Mucosa of rectum (tissue), 2 donors: ENCODE data around the gene MACROD2.

Experiments used
- H3K27ac ChIP-seq, 2 donors: one replicate each; pipeline ENCODE4 v1.7.0; 2013; ENCODE audit warnings: inconsistent platforms in 2 of 2, low read depth in 2 of 2, low read length in 2 of 2
- H3K27me3 ChIP-seq, 2 donors: one replicate each; pipeline ENCODE4 v1.7.0; 2013; ENCODE audit warnings: low read length in 2 of 2; ENCODE audit not compliant: control insufficient read depth in 2 of 2, insufficient read depth in 2 of 2
- H3K36me3 ChIP-seq, 2 donors: one replicate each; pipeline ENCODE4 v1.7.0; 2013; ENCODE audit warnings: low read length in 2 of 2; ENCODE audit not compliant: control insufficient read depth in 2 of 2, insufficient read depth in 2 of 2
- H3K4me1 ChIP-seq, 2 donors: one replicate each; pipeline ENCODE4 v1.7.0; 2013; ENCODE audit warnings: low read length in 2 of 2, mild to moderate bottlenecking in 1 of 2; ENCODE audit not compliant: control insufficient read depth in 2 of 2, insufficient read depth in 2 of 2
- H3K4me3 ChIP-seq, 2 donors: one replicate each; pipeline ENCODE4 v1.7.0; 2013; ENCODE audit warnings: low read length in 2 of 2
- H3K9ac ChIP-seq, 2 donors: one replicate each; pipeline ENCODE4 v1.7.0; 2013; ENCODE audit warnings: low read length in 2 of 2, low read depth in 1 of 2, mild to moderate bottlenecking in 1 of 2
- H3K9me3 ChIP-seq, 2 donors: one replicate each; pipeline ENCODE4 v1.7.0; 2013; ENCODE audit warnings: low read length in 2 of 2; ENCODE audit not compliant: control insufficient read depth in 2 of 2
- donor health status: healthy.
- donor health status: Normal muscosa, but diverticular disease.

The MACROD2 gene

DNA sequence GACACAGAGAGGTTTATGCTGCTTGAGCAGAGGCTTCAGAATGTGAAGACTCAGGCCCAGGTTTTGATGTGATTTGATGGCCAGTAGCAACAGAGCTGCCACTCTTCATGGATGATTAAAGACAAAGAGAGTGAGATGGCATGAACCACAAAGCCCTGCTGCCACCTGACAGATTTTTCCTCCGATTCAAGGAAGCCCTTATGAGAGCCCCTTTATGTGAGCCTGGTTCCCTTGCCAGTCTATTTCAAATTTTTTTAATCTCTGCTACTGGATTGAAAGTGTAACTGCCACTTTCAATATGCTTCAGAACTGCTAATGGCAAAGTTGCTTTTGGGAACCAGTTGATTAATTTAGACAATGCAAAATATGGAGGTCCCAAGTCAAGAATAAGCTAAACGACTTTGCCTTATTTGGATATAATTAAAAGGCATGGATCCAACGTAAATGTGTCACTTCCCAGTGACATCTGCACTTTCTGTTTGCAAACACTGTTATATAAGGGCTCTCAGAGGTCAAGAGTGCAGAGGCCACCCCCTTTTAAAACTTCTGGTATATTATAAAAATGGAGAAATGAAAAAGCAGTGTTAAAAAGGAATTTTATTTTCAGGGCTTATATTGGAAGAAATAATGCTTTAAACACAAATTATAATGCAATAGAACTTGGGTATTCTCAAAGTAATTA, 581.0 kb downstream of the MACROD2 start:
- H3K27ac ChIP-seq = no peak overlapping the region
- H3K36me3 ChIP-seq = no peaks in the 10 kb centered on the region

DNA sequence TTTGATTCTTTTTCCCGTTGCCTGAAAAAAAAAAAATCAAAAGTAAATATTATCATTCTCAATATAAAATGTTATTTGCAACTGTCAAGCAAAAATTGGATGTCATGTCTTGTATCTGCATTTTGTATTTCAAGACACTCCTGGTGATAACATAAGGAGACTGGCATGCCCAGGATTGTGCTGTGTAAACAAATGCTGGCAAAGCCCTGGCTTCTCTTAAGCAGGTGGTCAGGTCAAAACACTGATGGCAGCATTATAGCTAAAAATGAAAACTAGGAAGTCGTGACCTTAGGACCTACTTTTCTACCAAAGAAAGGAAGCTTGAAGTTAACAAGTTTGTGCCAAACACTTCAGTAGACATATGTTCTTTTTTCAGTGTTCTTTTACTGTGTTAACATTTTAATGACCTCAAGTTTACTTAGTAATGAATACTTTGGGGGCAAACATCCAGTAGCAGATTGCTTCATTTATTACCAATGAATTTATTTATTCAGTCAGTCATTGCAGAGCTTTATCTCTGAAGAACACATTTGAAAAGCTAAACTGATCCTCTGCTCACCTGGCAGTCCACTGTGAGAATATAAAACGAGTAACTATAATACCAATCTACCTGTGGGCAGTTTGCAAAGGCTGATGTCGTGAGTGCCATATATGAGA, 585.2 kb downstream of the MACROD2 start:
- H3K27me3 ChIP-seq = no peaks in the 10 kb centered on the region

More for the DNA sequence above, 581.0 kb downstream of the MACROD2 start:
- no peaks in the 10 kb centered on the region for H3K4me1 ChIP-seq
- no peaks in the 10 kb centered on the region for H3K9me3 ChIP-seq
- H3K4me3 ChIP-seq = no peak overlapping the region
- H3K27me3 ChIP-seq = no peaks in the 10 kb centered on the region
- no peak overlapping the region for H3K9ac ChIP-seq

DNA sequence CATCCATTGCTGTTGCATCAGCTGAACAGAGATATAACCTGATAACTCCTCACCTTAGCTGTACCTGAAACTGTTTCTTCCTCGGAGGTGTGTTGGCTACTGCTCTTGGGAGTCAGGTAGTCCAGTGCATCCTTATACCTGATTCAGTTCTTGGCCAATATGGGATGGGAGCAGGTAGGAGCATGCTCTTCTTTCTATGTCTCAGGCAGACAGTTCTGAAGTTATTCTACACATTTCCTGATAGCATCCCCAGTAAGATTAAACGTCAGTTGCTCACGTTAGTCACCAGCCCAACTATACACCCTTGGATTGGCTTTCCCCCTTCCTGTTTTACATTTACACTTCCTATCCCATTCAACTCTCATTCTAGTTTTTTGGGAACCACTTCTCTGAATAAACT, 586.4 kb downstream of the MACROD2 start:
- Histone ChIP-seq H3K27ac (no peak overlapping the region), H3K9ac (no peak overlapping the region), H3K27me3 (no peaks in the 10 kb centered on the region), H3K9me3 (no peaks in the 10 kb centered on the region), H3K4me3 (no peak overlapping the region), H3K4me1 (no peaks in the 10 kb centered on the region), H3K36me3 (no peaks in the 10 kb centered on the region)

More for the DNA sequence above, 585.2 kb downstream of the MACROD2 start:
- H3K9ac ChIP-seq = no peak overlapping the region
- H3K4me1 ChIP-seq = no peaks in the 10 kb centered on the region
- H3K9me3 ChIP-seq = no peaks in the 10 kb centered on the region
- H3K4me3 ChIP-seq = no peak overlapping the region
- H3K36me3 ChIP-seq = no peaks in the 10 kb centered on the region
- H3K27ac ChIP-seq = no peak overlapping the region

DNA sequence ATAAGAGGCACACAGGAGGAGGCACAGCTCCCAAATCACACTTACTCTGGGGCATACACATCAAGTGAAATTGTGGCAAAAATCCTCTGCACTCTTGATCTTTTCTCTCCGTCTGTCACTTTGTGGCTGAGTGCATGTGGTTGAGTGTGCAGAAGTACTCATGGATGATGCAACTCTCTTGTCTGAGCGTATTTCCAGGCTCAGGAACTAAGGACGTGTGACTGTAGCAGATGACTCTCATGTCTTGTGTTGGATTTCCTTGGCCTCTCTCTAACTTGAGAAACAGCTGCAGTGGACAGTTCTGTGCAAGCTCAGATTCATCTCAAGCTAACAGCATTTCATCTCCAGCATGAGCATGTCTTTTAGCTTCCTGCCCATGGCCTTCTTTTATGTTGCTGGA, 587.5 kb downstream of the MACROD2 start:
- no peak overlapping the region for H3K9ac ChIP-seq
- H3K36me3 ChIP-seq = no peaks in the 10 kb centered on the region
- no peaks in the 10 kb centered on the region for H3K27me3 ChIP-seq
- H3K4me3 ChIP-seq = no peak overlapping the region
- no peaks in the 10 kb centered on the region for H3K9me3 ChIP-seq
- H3K27ac ChIP-seq = no peak overlapping the region
- no peaks in the 10 kb centered on the region for H3K4me1 ChIP-seq

DNA sequence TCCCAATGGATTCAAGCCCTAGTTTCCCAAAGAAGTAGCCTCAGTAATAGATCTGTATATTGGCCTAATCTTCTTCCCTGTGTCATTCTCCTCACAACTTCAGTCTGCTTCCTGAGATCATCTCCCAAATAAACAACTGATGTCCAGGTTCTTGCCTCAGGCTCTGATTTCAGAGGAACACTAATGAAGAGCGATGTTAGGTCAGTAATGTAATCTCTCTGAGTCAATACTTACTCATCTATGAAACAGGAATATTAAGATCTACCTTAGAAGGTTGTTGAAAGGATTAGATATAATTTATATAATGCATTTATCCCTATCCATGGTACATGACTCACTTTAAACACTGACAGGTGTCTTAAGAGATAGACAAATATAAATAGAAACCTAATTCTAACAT, 588.1 kb downstream of the MACROD2 start:
- Histone ChIP-seq H3K36me3 (no peaks in the 10 kb centered on the region), H3K27me3 (no peaks in the 10 kb centered on the region), H3K27ac (no peak overlapping the region), H3K9me3 (no peaks in the 10 kb centered on the region), H3K9ac (no peak overlapping the region), H3K4me3 (no peak overlapping the region), H3K4me1 (no peaks in the 10 kb centered on the region)

DNA sequence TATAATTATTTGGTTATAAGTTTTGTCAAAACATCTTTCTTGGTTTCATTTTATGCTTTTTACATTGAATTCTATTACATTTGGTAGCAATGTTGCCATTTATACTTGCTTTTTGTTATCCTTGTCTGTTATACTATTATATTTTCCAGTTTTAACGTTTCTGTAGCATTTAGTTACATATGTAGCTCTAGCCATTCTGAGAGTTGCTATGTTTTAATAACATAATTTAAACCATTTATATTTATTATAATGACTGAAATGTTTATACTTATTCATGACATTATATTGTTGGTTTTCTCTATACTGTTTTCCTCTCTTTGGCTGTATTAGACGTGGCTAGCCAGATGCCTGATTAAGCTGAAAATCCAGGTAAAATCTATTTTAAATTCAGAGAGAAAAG, 594.1 kb downstream of the MACROD2 start:
- no peaks in the 10 kb centered on the region for H3K36me3 ChIP-seq
- H3K9me3 ChIP-seq = no peaks in the 10 kb centered on the region
- no peaks in the 10 kb centered on the region for H3K27me3 ChIP-seq
- H3K9ac ChIP-seq = no peak overlapping the region
- H3K4me3 ChIP-seq = no peak overlapping the region
- H3K4me1 ChIP-seq = no peaks in the 10 kb centered on the region
- H3K27ac ChIP-seq = no peak overlapping the region

DNA sequence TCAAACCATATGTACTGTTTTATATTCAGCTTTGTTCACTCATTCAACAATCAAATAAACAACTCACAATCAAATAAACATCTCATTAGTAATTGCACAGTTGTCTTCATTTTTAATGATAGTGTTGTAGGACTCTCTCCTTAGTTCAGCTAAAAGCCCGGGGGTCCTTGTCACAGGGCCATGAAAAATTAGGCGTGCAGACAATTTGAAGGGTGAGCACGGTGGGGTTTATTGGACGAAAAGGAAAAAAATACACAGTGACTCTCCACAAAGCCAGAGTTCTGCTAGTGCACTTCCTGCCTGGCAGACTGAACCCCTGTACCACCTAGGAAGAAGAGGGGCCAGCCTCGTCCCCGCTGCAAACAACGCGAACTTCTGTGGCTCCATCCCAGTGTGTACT, 599.7 kb downstream of the MACROD2 start:
- H3K36me3 ChIP-seq = no peaks in the 10 kb centered on the region
- no peaks in the 10 kb centered on the region for H3K27me3 ChIP-seq
- no peaks in the 10 kb centered on the region for H3K4me1 ChIP-seq

DNA sequence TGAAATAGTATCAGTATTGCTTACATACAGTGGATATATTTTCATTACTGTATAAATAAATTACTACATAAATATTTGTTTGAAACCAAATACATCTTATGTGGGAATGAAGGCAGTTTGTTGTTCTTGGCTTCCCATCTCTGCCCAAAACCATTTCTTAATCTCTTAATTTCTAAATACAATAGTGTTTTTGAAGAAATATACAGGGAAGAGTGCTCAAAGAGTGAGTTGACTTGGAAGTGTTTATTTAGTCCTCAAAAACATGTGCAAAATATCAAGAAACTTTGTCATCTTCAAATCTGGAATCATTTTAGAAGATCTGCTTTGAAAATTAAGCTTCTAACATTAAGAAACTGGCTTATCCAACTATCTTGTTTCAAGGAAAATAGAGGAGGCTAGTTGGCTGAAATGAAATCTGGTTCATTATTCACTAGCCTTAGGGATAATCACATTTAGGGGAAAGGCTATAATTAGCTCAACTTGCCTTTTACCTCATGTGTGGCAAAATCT, 601.9 kb downstream of the MACROD2 start:
- Histone ChIP-seq H3K9me3 (no peaks in the 10 kb centered on the region), H3K36me3 (no peaks in the 10 kb centered on the region), H3K27me3 (no peaks in the 10 kb centered on the region), H3K4me3 (no peak overlapping the region), H3K4me1 (no peaks in the 10 kb centered on the region), H3K27ac (no peak overlapping the region), H3K9ac (no peak overlapping the region)

More for the DNA sequence above, 599.7 kb downstream of the MACROD2 start:
- Histone ChIP-seq H3K9me3 (no peaks in the 10 kb centered on the region), H3K4me3 (no peak overlapping the region), H3K9ac (no peak overlapping the region), H3K27ac (no peak overlapping the region)

DNA sequence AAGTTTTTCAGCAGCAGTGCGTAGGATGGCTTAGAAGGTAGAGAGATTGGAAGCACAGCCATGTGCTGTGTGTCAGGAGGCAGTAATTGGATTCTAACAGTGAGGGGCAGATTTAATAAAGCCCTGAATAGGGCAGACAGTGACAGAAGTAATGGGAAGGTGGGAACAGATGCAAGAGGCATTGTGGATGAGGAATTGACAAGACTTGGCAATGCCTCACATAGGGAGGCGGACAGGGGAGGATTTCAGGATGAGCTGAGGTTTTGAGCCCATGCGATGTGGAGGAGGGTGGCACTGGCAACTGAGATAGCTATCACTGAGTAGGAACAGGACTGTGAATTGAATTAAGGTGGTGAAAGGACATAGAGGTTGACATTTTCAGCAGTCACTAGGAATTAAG, 604.3 kb downstream of the MACROD2 start:
- H3K9ac ChIP-seq = no peak overlapping the region
- no peak overlapping the region for H3K4me3 ChIP-seq
- no peaks in the 10 kb centered on the region for H3K9me3 ChIP-seq
- H3K27me3 ChIP-seq = no peaks in the 10 kb centered on the region
- H3K36me3 ChIP-seq = no peaks in the 10 kb centered on the region
- no peak overlapping the region for H3K27ac ChIP-seq
- H3K4me1 ChIP-seq = no peaks in the 10 kb centered on the region

DNA sequence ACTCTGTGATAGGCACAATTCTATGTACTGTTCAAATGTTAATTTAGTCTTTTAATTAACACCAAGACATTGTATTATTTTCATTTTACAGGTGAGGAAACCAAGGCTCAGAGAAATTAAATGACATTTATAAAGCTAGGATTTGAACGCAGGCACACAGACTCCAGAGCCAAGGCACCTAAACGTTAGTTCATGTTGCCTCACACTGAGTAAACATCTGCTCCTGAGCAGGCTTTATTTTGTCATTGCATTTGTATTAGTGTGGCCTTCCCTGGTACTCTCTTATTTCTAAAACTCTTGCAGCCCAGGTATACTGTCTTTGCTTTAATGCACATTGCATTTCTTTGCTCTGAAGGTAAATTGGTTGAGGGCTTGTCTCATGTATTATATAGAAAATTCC, 605.2 kb downstream of the MACROD2 start:
- H3K9ac ChIP-seq = no peak overlapping the region
- H3K4me1 ChIP-seq = no peaks in the 10 kb centered on the region
- no peak overlapping the region for H3K27ac ChIP-seq
- no peak overlapping the region for H3K4me3 ChIP-seq
- no peaks in the 10 kb centered on the region for H3K9me3 ChIP-seq
- no peaks in the 10 kb centered on the region for H3K27me3 ChIP-seq
- H3K36me3 ChIP-seq = no peaks in the 10 kb centered on the region
